Measurements from ENCODE around the gene GSN.
"Not testable (repeated sequence)": the region's sequence is repeated elsewhere in the genome, so short reads cannot be mapped to it uniquely, and the experiment has no call there.

GSN gene

DNA sequence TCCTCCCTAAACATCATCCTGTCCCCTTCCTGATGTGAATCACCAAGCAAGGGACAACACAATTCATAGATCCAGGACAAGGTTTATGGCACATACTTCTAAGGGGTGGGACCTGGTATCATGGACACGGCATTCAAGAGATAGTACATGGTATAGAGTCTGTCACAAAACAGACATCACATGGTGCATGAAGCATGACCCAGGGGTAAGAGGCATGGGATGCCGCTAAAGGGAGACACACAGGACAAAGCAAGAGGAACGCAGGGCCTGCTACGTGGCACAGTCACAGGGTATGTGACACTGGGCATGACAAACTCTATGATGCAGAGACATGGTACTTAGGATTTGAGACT, 20.7 kb downstream of the GSN start:
- no peak for DNase-seq (ENCODE audit: low read depth in 2 of 2)

- no peak for DNase-seq (ENCODE audit: low read depth in 2 of 2)
Measured at GRCh38 chr9:121289026-121289771, 21.2 kb downstream of the GSN start.

DNA sequence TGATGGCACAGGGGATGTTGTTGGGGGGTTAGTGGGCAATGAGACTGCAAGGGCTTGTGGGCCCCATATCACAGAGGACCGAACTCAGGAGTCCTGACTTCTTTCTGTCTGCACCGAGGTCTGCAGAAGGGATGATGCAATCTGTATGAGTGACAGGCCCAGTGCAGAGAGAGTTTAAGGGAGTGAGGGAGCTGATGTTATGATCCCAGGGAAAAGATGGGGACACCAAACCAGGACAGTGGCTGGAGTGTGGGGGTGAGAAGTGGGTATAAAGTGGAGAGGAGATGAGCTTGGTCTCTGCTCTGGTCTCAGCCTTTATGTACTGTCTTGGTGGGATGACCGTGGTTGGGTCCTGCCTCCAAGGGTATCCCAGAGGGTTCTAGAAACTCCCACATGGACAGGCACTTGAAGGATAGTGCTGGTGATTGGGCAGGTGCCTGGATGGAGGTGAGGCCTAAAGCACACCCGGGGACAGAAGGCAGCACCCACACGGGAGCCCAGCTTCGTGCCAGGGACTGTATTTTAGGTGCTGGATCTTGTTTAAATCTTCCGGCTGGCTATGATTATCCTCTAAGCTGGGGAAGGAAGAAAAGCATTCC, 21.9 kb downstream of the GSN start:
- no peak for DNase-seq (ENCODE audit: low read depth in 2 of 2)

DNA sequence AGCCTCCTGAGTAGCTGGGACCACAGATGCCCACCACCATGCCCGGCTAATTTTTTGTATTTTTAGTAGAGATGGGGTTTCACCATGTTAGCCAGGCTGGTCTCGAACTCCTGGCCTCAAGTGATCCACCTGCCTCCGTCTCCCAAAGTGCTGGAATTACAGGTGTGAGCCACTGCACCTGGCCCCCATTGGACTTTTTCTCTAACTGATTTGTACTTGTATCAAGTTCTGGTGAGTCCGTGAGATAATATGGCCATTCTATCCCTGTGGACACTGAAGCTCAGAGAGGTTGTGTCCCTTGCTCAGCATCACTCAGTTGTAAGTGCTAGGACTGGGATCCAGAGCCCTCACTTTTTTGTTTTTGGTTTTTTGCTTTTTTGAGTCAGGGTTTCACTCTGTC, 23.6 kb downstream of the GSN start:
- not testable (repeated sequence) for DNase-seq (ENCODE audit: low read depth in 2 of 2)

DNA sequence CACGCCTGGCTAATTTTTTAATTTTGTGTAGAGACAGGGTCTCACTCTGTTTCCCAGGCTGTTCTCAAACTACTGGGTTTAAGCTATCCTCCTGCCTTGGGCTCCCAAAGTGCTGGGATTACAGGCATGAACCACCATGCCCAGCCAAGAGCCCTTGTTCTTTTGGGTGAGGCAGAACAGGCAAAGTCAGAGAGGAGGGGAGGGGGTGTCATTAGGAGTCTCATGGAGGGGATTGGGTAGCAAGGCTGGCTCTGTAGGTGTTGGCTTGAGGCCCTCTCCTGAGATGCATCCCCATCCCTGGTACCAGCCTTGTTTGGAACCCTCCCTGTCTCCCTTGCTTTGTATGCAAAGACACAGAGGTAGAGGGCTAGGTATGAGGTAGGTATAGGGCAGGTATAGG, 24.1 kb downstream of the GSN start:
- no peak for DNase-seq (ENCODE audit: low read depth in 2 of 2)

GRCh38 chr9:121292801-121293241, 24.9 kb downstream of the GSN start:
- no peak for DNase-seq (ENCODE audit: low read depth in 2 of 2)

- DNase-seq (ENCODE audit: low read depth in 2 of 2) = no peak
Measured at GRCh38 chr9:121294151-121294743, 26.3 kb downstream of the GSN start.

DNA sequence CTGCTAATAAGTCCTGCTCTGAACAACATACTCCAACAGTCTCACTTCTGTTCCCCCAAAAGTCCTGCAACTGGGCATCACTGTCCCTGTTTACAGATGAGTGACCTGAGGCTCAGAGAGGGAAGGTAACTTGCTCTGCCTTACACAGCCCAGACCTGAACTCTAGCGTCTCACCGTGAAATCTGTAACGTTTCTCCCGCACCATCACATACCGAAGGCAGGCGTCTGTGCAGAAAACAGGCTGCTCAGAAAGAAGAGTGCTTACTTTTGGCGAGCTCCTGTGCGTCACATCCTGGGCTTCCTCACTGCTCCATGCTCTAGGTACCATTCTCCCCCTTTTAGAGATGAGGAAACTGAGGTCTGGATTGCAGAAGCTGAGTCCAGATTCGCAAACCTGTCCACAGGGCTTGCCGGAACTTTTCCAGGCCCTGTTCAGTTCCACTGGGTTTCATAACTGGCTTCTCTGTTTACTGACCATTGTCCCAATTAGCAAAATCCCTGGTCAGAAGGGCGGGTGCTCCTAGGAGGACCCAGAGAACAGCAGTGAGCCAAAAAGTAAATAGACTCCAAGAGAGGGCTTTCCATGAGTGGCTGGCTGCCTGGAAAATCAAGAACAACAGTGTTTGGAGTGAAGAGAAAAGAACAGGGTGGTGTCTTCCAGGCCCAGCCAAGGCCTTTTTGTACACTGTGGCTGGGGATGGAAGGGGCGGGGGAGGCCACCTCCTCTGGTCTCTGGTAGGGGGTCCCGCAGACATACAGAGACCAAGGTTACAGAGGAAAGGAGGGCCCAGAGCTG, 27.1 kb downstream of the GSN start:
- DNase-seq (ENCODE audit: low read depth in 2 of 2) = no peak

DNA sequence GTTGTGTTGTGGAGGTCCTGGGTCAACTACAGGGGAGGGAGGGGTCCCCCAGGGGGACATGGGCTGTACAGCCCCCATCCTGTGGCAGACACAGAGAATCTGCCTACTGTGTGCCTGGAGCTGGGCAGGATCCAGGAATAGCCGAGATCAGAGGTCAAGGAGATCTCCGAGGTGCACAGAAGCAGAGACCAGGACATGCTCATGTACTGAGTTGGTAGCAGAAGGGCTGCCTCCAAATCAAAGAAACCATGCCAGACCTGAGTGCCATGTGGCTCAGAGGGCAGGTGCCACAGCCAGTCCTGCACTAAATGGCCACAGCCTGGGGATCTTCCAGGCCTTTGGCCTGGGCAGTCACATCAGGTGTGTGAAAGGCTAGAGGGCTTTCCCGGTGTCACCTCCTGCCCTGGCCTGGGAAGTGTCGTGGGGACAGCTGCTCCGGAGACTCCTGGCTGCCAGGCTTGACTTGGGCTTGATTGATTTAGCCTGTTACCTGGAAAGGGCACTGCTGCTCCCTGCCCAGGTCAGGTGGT, 27.8 kb downstream of the GSN start:
- no peak for DNase-seq (ENCODE audit: low read depth in 2 of 2)

- DNase-seq (ENCODE audit: low read depth in 2 of 2) = no peak
Measured at GRCh38 chr9:121296213-121297127, 28.5 kb downstream of the GSN start.

GRCh38 chr9:121297389-121297788, 29.4 kb downstream of the GSN start:
- DNase-seq (ENCODE audit: low read depth in 2 of 2) = no peak

- no peak for DNase-seq (ENCODE audit: low read depth in 2 of 2)
Measured at GRCh38 chr9:121298016-121298538, 30.1 kb downstream of the GSN start.

- DNase-seq (ENCODE audit: low read depth in 2 of 2) = no peak
Measured at GRCh38 chr9:121298689-121299466, 30.9 kb downstream of the GSN start.

DNA sequence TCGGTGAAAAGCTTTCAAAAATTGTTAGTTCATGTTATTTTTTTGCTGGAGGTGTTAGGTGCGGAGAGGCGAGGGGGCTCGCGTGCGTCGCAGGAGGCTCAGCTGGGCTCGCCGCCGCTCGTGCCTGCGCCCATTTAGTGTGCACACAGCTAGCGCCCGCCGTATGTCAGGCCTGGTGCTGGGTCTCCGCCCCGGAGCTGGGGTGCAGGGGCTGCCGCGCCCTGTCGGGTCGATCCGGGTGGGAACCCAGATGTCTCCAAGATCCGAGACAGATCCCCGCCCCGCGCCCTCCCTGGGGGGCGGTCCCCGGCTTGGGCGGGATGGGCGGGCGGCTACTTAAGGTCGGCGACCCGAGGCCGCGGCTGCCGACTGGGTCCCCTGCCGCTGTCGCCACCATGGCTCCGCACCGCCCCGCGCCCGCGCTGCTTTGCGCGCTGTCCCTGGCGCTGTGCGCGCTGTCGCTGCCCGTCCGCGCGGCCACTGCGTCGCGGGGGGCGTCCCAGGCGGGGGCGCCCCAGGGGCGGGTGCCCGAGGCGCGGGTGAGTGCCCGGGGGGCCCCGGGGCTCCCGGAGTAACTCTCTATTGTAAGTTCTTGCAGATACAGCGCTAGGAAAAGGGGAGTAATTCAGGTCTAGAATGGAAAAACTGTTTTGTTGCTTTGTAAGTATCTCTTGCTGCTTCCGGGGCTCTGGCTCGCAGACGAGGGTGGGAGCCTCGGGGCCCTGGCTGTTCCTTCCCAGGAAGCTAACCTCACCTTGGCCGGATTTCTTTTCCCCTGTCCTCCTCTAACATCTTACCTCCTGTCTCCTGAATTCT, 31.7 kb downstream of the GSN start:
- no peak for DNase-seq (ENCODE audit: low read depth in 2 of 2)

GRCh38 chr9:121300283-121301119, 32.5 kb downstream of the GSN start:
- DNase-seq (ENCODE audit: low read depth in 2 of 2) = no peak

- DNase-seq (ENCODE audit: low read depth in 2 of 2) = no peak
Measured at GRCh38 chr9:121301881-121302286, 33.9 kb downstream of the GSN start.

DNA sequence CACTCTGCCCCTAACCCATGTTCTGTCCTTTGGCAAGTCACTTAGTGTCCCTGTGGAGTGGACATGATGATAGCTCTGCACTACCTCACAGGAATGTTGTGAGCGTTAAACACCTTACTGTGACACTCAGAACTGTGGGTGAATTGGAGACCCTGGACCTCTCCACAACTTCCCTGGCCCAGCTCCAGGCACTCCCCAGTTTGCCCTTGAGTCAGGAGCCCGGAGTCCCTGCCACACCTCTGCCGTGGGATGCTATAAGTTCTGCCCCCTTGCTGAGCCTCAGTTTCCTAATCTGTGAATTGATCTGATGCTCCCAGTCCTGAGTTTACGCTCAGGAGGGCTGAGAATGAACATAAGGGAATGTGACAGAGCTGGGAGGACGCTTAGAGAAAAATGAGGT, 34.4 kb downstream of the GSN start:
- no peak for DNase-seq (ENCODE audit: low read depth in 2 of 2)

- no peak for DNase-seq (ENCODE audit: low read depth in 2 of 2)
Measured at GRCh38 chr9:121302786-121303185, 34.8 kb downstream of the GSN start.
